CD14-positive monocyte (primary cell): ENCODE data around the gene POMT1. TPM values are rescaled to one million over a fixed set of nuclear protein-coding genes. Genes with fewer than 3 reads are reported as not detected.
"Not testable (repeated sequence)": the region's sequence is repeated elsewhere in the genome, so short reads cannot be mapped to it uniquely, and the experiment has no call there.

Experiments
- DNase-seq, 3 donors: peaks; one replicate each; pipeline ENCODE4 v3.0.0-alpha.2; 2011 to 2022
- H2AFZ ChIP-seq: 2 replicates; pipeline ENCODE4 v1.6.0; 2012; ENCODE audit warnings: mild to moderate bottlenecking, low read depth, low read length, inconsistent platforms; ENCODE audit not compliant: insufficient read depth, poor library complexity, severe bottlenecking
- H3K27ac ChIP-seq, 2 donors: 1 replicate in 1 of 2; 2 replicates in 1 of 2; pipeline ENCODE4 v1.5.1; 2012 to 2013; ENCODE audit warnings: low read length in 2 of 2, control low read depth in 1 of 2, inconsistent platforms in 1 of 2, low read depth in 1 of 2, mild to moderate bottlenecking in 1 of 2
- H3K27me3 ChIP-seq, 2 donors: one replicate each; pipeline versions ENCODE4 v1.6.0 to v1.6.1; 2011 to 2013; ENCODE audit warnings: low read length in 2 of 2; ENCODE audit not compliant: control insufficient read depth in 2 of 2, insufficient read depth in 2 of 2
- H3K36me3 ChIP-seq, 2 donors: replicated peaks in 1 of 2; 1 replicate in 1 of 2; 2 replicates in 1 of 2; pipeline versions ENCODE4 v1.5.1 to v1.6.1; 2012 to 2013; ENCODE audit warnings: low read length in 2 of 2, control low read depth in 1 of 2, inconsistent platforms in 1 of 2, mild to moderate bottlenecking in 1 of 2; ENCODE audit not compliant: insufficient read depth in 2 of 2, control insufficient read depth in 1 of 2
- H3K4me1 ChIP-seq, 2 donors: 1 replicate in 1 of 2; 2 replicates in 1 of 2; pipeline versions ENCODE4 v1.5.1 to v1.6.1; 2012 to 2013; ENCODE audit warnings: low read length in 2 of 2, control low read depth in 1 of 2, inconsistent platforms in 1 of 2, mild to moderate bottlenecking in 1 of 2, moderate library complexity in 1 of 2; ENCODE audit not compliant: insufficient read depth in 2 of 2, control insufficient read depth in 1 of 2
- H3K4me2 ChIP-seq: replicated peaks from 2 replicates; pipeline ENCODE3; 2012; ENCODE audit warnings: low read length, moderate library complexity, mild to moderate bottlenecking; ENCODE audit not compliant: poor library complexity, severe bottlenecking; ENCODE audit errors: extremely low read depth
- H3K4me3 ChIP-seq, 3 experiments: fragments of 200-600 bp in 1 of 3; sonication (generic) in 1 of 3; replicated peaks in 1 of 3; 1 replicate in 2 of 3; 2 replicates in 1 of 3; pipeline ENCODE4 v1.5.1; 2011 to 2013; ENCODE audit warnings: low read length in 3 of 3, mild to moderate bottlenecking in 3 of 3, control low read depth in 2 of 3, low read depth in 2 of 3, inconsistent platforms in 1 of 3, moderate library complexity in 1 of 3
- H3K79me2 ChIP-seq: 2 replicates; pipeline ENCODE4 v1.6.0; 2012; ENCODE audit warnings: mild to moderate bottlenecking, control low read depth, inconsistent platforms, low read length, moderate library complexity; ENCODE audit not compliant: insufficient read depth
- H3K9ac ChIP-seq: 2 replicates; pipeline ENCODE4 v1.6.0; 2017; ENCODE audit warnings: low read length, mild to moderate bottlenecking; ENCODE audit not compliant: insufficient read depth, poor library complexity, severe bottlenecking
- H3K9me3 ChIP-seq, 2 donors: replicated peaks in 1 of 2; 1 replicate in 1 of 2; 2 replicates in 1 of 2; pipeline versions ENCODE4 v1.5.1 to v1.6.1; 2012 to 2013; ENCODE audit warnings: low read length in 2 of 2, control low read depth in 1 of 2; ENCODE audit not compliant: control insufficient read depth in 1 of 2, insufficient read depth in 1 of 2
- H4K20me1 ChIP-seq: 2 replicates; pipeline ENCODE4 v1.6.0; 2012; ENCODE audit warnings: mild to moderate bottlenecking, low read length, control low read depth, moderate library complexity; ENCODE audit not compliant: insufficient read depth
- H3K27ac Mint-ChIP-seq, 7 donors: one replicate each; pipeline ENCODE4 v1.8.0; 2020; ENCODE audit warnings: mild to moderate bottlenecking in 7 of 7, mixed read lengths in 7 of 7, moderate library complexity in 6 of 7, inconsistent platforms in 2 of 7
- H3K27me3 Mint-ChIP-seq, 3 donors: one replicate each; pipeline ENCODE4 v1.8.0; 2021 to 2022; ENCODE audit warnings: low read depth in 3 of 3, mild to moderate bottlenecking in 3 of 3, mixed read lengths in 3 of 3, moderate library complexity in 3 of 3, inconsistent platforms in 1 of 3
- H3K36me3 Mint-ChIP-seq, 2 donors: one replicate each; pipeline ENCODE4 v1.8.0; 2020; ENCODE audit warnings: mixed read lengths in 2 of 2, inconsistent platforms in 1 of 2, mild to moderate bottlenecking in 1 of 2
- H3K4me1 Mint-ChIP-seq: one replicate; pipeline ENCODE4 v1.8.0; 2020; ENCODE audit warnings: mild to moderate bottlenecking, mixed read lengths
- H3K4me3 Mint-ChIP-seq, 2 donors: one replicate each; pipeline ENCODE4 v1.8.0; 2020; ENCODE audit warnings: mild to moderate bottlenecking in 2 of 2, mixed read lengths in 2 of 2, moderate library complexity in 1 of 2
- H3K9me3 Mint-ChIP-seq, 7 donors: one replicate each; pipeline ENCODE4 v1.8.0; 2020 to 2022; ENCODE audit warnings: mixed read lengths in 7 of 7, mild to moderate bottlenecking in 6 of 7, moderate library complexity in 6 of 7, inconsistent platforms in 2 of 7
- WGBS: methylation state at CpG from one replicate; pipeline ENCODE4 v1.1.5; 2013; ENCODE audit warnings: missing lambda C conversion rate; ENCODE audit not compliant: insufficient coverage; 5-methylcytosine and 5-hydroxymethylcytosine counted together
- intact Hi-C, 2 donors: fragments of 100-400 bp; cut with micrococcal nuclease; formaldehyde crosslinking; loops; one replicate each; pipeline versions ENCODE4 v1.15.0 to v1.15.1; 2023
- polyA minus RNA-seq: library from RNA; depleted of rRNA, polyadenylated mRNA; stranded (reverse); fragments of >200 nt; gene quantifications from 2 replicates; pipeline ENCODE4 v1.2.3, GENCODE V29; 2012
- polyA plus RNA-seq, 3 donors: library from polyadenylated mRNA; depleted of rRNA in 1 of 3; unstranded in 2 of 3; stranded (reverse) in 1 of 3; fragments of 300-500 nt in 2 of 3; fragments of >200 nt in 1 of 3; fragmentation: Illumina TruSeq in 2 of 3; gene quantifications; 1 replicate in 2 of 3; 2 replicates in 1 of 3; pipeline ENCODE4 v1.2.3, GENCODE V29; 2012 to 2021
- total RNA-seq, 12 experiments: library from RNA in 1 of 12; stranded (reverse) in 1 of 12; fragments of 120-200 nt in 1 of 12; gene quantifications; one replicate each; pipeline ENCODE4 v1.2.4 and lab custom pipeline; 2013 to 2026; ENCODE audit warnings: mixed read lengths in 6 of 12, inconsistent platforms in 1 of 12
- TF ChIP-seq, protein P1 (sequence below): fragments of 200-600 bp; IDR thresholded peaks from one replicate; pipeline ENCODE4 v1.8.0; 2022; ENCODE audit warnings: antibody characterized with exemption, mild to moderate bottlenecking

Gene POMT1
- total RNA-seq (2013): 9.9 TPM
- polyA plus RNA-seq (10 to 100 TPM in 1 of 3 donors, 1 to 10 TPM in 2; 5.9 to 22.3 (median 7.5) TPM), polyA minus RNA-seq (5.7 and 8.0 TPM in 2 replicates), total RNA-seq (lab: John Stamatoyannopoulos, UW) (3.7 to 15.5 (median 13.4) reads per million in 11 experiments)

GRCh38 chr9:131502781-131503625, at the start of gene POMT1:
Gene POMT1 (plus strand): TSS chr9:131502918. CDS start chr9:131504219, 1,301 bp downstream.
- DNase-seq: peak; percentile 68 to 74 (median 69)
- under 1% methylated on average over 83 of the region's 83 CpGs for WGBS
- peaks cover 2 to 14% of the 10 kb centered on the region in 2 donors for H3K27me3 ChIP-seq
- H3K4me3 ChIP-seq: peak within 1 kb of the TSS; percentile 47 to 91 (median 77)
- TF ChIP-seq, protein P1, sequence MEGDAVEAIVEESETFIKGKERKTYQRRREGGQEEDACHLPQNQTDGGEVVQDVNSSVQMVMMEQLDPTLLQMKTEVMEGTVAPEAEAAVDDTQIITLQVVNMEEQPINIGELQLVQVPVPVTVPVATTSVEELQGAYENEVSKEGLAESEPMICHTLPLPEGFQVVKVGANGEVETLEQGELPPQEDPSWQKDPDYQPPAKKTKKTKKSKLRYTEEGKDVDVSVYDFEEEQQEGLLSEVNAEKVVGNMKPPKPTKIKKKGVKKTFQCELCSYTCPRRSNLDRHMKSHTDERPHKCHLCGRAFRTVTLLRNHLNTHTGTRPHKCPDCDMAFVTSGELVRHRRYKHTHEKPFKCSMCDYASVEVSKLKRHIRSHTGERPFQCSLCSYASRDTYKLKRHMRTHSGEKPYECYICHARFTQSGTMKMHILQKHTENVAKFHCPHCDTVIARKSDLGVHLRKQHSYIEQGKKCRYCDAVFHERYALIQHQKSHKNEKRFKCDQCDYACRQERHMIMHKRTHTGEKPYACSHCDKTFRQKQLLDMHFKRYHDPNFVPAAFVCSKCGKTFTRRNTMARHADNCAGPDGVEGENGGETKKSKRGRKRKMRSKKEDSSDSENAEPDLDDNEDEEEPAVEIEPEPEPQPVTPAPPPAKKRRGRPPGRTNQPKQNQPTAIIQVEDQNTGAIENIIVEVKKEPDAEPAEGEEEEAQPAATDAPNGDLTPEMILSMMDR: no peak
- peak within 1 kb of the TSS in 1 of 2 donors; percentile 43 for H3K27ac ChIP-seq
- Mint-ChIP-seq H3K27ac (peak within 1 kb of the TSS in 4 of 7 donors; percentile 32 to 80 (median 50)), H3K4me1 (peaks cover 23% of the 10 kb centered on the region), H3K9me3 (peaks cover 0 to 4% (median 0%) of the 10 kb centered on the region in 7 donors), H3K36me3 (peaks cover 20 to 26% of the 10 kb centered on the region in 2 donors), H3K4me3 (peak within 1 kb of the TSS; percentile 89 to 98), H3K27me3 (peaks cover 13 to 22% (median 22%) of the 10 kb centered on the region in 3 donors)
- peak within 1 kb of the TSS; percentile 98 for H2AFZ ChIP-seq
- peaks cover 14% of the 10 kb centered on the region for H4K20me1 ChIP-seq
- peaks cover 19 to 24% of the 10 kb centered on the region in 2 donors for H3K4me1 ChIP-seq
- intact Hi-C loops: loop anchor here (10.0 kb wide), 1 partner anchor 242 kb away; the partner anchor contains the start of gene RAPGEF1 (in 2 of the 2)
- peaks cover 5 to 17% of the 10 kb centered on the region in 2 donors for H3K36me3 ChIP-seq
- peak within 1 kb of the TSS; percentile 98 for H3K4me2 ChIP-seq
- H3K9me3 ChIP-seq: no peaks in the 10 kb centered on the region
- H3K79me2 ChIP-seq: no peaks in the 10 kb centered on the region
- H3K9ac ChIP-seq: peak within 1 kb of the TSS; percentile 73

DNA sequence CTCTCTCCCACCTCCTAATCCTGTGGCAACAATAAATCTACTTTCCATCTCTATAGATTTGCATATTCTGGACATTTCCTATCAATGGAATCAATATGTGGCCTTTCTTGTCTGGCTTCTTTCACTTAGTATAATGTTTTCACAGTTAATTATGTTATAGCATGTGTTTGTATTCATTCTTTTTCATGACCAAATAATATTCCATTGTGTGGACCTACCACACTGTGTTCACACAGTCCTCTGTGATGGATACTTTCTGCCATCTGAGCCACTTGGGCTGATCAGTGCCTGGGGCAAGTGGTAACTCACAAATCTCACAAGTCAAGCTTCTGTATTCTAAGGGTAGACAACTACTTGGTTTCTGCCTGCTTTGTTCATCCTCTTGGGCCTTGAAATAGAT, 48.7 kb upstream of the POMT1 start:
- intact Hi-C loops: no loop called here
- no peak overlapping the region for H2AFZ ChIP-seq
- no peaks in the 10 kb centered on the region for H3K9me3 ChIP-seq
- H3K4me3 Mint-ChIP-seq: no peak overlapping the region
- no peaks in the 10 kb centered on the region for H3K27me3 Mint-ChIP-seq
- no peak for DNase-seq
- no peak overlapping the region for H3K4me3 ChIP-seq
- H3K27ac Mint-ChIP-seq: peak overlapping the region in 1 of 7 donors; percentile 23
- H3K4me2 ChIP-seq: no peak overlapping the region
- no peaks in the 10 kb centered on the region for H3K4me1 Mint-ChIP-seq
- H3K27ac ChIP-seq: no peak overlapping the region
- H3K27me3 ChIP-seq: no peaks in the 10 kb centered on the region
- peaks cover 68 to 99% of the 10 kb centered on the region in 2 donors for H3K36me3 ChIP-seq
- H3K36me3 Mint-ChIP-seq: peaks cover 78 to 95% of the 10 kb centered on the region in 2 donors
- H3K9me3 Mint-ChIP-seq: peaks cover 0 to 1% (median 0%) of the 10 kb centered on the region in 7 donors
- peaks cover 34% of the 10 kb centered on the region for H3K79me2 ChIP-seq
- H3K4me1 ChIP-seq: no peaks in the 10 kb centered on the region
- TF ChIP-seq, protein P1: no peak
- peaks cover 30% of the 10 kb centered on the region for H4K20me1 ChIP-seq
- no peak overlapping the region for H3K9ac ChIP-seq

DNA sequence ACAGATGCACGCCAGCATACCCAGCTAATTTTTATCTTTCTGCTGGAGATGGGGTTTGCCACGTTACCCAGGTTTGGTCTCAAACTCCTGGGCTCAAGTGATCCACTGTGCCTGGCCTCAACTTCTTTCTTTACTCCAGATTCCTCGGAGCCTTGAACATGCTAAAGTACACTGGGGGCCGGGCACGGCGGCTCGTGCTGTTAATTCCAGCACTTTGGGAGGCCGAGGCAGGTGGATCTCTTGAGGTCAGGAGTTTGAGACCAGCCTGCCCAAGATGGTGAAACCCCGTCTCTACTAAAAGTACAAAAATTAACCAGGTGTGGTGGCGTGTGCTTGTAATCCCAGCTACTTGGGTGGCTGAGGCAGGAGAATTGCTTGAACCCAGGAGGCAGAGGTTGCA, 47.1 kb upstream of the POMT1 start:
- DNase-seq, H3K9me3 ChIP-seq: not testable (repeated sequence)
- peaks cover 26% of the 10 kb centered on the region for H3K79me2 ChIP-seq

More for the DNA sequence above, 47.1 kb upstream of the POMT1 start:
- intact Hi-C loops, H3K27me3 Mint-ChIP-seq, H3K4me3 ChIP-seq, H3K4me2 ChIP-seq, H3K4me1 ChIP-seq, H3K4me1 Mint-ChIP-seq, H3K9me3 Mint-ChIP-seq, H3K27ac Mint-ChIP-seq, H2AFZ ChIP-seq, H3K4me3 Mint-ChIP-seq, H3K27ac ChIP-seq, H3K9ac ChIP-seq, H3K27me3 ChIP-seq: not testable (repeated sequence)
- WGBS: 100% methylated on average over 5 of the region's 10 CpGs
- peaks cover 81 to 95% of the 10 kb centered on the region in 2 donors for H3K36me3 Mint-ChIP-seq
- Histone ChIP-seq H4K20me1 (peaks cover 35% of the 10 kb centered on the region), H3K36me3 (peaks cover 64 to 99% of the 10 kb centered on the region in 2 donors)
